GM13977 (cell line): ENCODE results near the gene MAD1L1.

ENCODE experiments used
- DNase-seq: peaks from one replicate; pipeline ENCODE4 v3.0.0; 2012; ENCODE audit warnings: low spot score
- in situ Hi-C: fragments of 300-500 bp; cut with MboI; formaldehyde crosslinking; loops from one replicate; pipeline ENCODE4 v1.12.0; 2022; ENCODE audit warnings: low sequenced_read_pairs, low pct_unique_long_range_greater_than_20kb, mixed read lengths, inconsistent platforms; ENCODE audit not compliant: unreplicated experiment
- TF ChIP-seq, protein P1 (sequence below): IDR thresholded peaks from 2 replicates; pipeline ENCODE4 v1.5.1; 2012; ENCODE audit warnings: mild to moderate bottlenecking, control low read depth; ENCODE audit not compliant: insufficient read depth; ENCODE audit errors: extremely low read depth, missing control alignments

MAD1L1 gene

DNA sequence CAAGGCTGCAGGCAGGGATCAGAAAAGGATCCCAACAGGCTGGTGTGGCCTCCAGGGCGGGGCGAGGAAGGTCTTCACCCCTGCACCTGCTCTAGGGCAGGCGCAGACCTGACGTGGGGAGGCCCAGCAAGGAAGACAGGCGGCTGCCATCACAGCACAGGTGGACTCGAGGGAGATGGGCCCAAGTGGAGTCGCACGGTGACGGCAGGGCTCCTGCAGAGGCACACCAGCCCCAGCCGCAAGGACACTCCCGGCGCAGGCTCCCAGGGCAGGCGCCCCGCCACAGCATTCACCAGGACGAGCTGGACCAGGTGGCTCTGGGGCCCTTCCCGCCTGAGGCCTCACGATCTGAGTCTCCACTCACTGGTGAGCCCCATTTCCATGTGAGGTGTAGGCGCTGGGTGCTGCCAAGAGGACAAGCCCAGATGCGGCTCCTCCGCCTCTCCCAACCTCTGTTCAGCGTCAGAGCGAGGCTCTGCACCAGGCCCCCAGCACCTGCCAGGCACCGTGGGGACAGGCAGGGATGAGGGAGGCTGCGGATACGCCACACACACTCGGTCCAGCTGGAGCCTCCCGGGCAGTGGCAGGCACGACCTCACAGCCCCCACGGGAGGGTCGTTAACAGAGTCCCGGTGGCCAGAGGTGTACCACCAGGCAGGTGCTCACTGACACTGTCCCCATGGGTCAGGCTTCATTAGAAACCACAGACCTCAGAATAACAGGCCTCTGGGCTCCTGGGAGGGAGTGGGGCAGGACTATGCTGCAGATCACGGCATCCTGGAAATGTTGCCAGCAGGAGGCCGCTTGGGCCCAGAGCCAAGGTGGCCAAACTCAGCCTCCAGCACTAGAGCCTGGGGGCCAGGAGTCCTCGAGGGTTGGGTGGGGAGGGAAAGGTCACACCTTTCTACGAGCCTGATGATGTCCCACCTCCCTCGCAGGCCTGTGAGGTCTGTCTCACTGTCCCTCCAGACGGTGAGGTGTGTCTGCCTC, 111.6 kb downstream of the MAD1L1 start:
- TF ChIP-seq, protein P1, sequence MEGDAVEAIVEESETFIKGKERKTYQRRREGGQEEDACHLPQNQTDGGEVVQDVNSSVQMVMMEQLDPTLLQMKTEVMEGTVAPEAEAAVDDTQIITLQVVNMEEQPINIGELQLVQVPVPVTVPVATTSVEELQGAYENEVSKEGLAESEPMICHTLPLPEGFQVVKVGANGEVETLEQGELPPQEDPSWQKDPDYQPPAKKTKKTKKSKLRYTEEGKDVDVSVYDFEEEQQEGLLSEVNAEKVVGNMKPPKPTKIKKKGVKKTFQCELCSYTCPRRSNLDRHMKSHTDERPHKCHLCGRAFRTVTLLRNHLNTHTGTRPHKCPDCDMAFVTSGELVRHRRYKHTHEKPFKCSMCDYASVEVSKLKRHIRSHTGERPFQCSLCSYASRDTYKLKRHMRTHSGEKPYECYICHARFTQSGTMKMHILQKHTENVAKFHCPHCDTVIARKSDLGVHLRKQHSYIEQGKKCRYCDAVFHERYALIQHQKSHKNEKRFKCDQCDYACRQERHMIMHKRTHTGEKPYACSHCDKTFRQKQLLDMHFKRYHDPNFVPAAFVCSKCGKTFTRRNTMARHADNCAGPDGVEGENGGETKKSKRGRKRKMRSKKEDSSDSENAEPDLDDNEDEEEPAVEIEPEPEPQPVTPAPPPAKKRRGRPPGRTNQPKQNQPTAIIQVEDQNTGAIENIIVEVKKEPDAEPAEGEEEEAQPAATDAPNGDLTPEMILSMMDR: no peak
- DNase-seq: no peak
- in situ Hi-C loops: loop anchor here (25.0 kb wide), 1 partner anchor 216 kb away; no protein-coding TSS in a partner anchor

DNA sequence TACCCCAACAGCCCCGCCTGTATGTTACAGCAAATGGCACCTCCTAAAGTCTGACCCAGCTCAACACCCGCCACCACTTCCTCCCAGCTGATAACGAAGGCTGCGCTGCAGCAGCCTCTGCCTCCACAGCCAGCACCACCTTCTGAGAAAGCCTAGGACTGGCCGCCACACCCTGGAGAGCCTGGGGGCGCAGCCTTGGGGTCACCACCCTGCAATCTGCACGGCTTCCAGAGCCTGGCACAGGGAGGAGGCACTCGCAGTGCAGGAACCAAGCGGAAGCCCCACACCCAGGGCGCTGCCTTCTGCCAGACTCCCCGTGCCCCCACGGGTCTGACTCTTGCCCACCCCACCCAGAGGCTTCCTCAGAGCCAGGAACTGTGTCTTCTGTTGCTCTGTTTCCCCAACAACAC, 112.5 kb downstream of the MAD1L1 start:
- in situ Hi-C loops: loop anchor here (25.0 kb wide), 1 partner anchor 217 kb away; no protein-coding TSS in a partner anchor
- TF ChIP-seq, protein P1: no peak
- DNase-seq: no peak

DNA sequence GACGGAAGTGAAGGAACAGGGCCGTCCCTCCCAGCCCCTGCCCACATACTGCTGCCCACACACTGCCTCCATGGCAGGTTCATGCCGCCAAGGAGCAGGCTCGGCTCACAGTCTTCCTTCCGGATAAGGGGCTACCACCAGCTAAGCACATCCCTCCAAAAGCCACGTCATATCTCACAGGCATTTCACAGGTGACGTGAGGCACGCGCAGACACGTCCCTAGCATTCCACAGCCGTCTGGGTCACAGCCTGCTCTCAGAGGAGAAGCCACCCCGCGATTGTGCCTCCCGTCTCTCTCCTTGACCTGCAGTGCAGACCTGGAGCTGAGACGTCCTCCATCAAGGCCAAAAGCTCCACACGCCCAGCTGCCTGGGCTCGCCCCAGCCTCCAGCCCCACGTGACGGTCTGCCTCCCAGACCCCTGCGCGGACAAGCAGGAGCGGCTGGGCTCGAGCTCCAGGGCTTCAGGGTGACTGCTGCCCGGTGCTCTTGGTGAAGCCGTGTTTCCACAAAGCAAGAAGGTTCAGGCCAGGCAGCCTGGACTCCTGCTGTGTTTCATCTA, 114.0 kb downstream of the MAD1L1 start:
- in situ Hi-C loops: loop anchor here (25.0 kb wide), 1 partner anchor 219 kb away; no protein-coding TSS in a partner anchor
- TF ChIP-seq, protein P1: no peak
- no peak for DNase-seq

- in situ Hi-C loops: loop anchor here (25.0 kb wide), 1 partner anchor 219 kb away; no protein-coding TSS in a partner anchor
- no peak for DNase-seq
- TF ChIP-seq, protein P1: no peak
These were observed 114.7 kb downstream of the MAD1L1 start for GRCh38 chr7:2118056-2118455.

- DNase-seq: no peak
- TF ChIP-seq, protein P1: no peak
- in situ Hi-C loops: loop anchor here (25.0 kb wide), 1 partner anchor 220 kb away; no protein-coding TSS in a partner anchor
These were observed 115.1 kb downstream of the MAD1L1 start for GRCh38 chr7:2117646-2118045.

DNA sequence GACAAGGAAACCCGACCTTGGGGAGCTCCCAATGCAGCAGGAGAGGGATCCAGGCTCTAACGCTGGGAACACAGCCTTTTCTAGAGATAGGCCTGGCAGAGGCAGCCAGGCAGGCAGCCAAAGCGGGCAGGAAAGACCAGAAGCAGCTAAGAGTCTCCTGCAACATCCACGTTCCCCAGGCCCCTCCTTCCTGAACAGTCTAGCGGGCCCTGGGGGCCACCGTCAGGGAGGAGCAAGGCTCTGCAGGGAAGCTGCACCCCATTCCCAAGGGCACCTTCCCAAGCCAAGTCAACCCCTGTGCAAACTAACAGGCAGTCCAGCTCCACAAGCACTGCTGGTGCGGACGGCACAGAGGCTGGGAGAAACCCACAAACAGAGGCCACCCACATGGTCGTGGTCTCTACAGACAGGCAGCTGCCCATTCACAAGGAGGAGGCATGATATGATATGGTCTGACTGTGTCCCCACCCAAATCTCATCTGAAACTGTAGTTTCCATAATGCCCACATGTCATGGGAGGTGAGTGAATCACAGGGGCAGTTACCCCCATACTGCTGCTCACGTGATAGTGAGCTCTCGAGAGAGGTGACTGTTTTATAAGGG, 115.7 kb downstream of the MAD1L1 start:
- no peak for DNase-seq
- in situ Hi-C loops: loop anchor here (25.0 kb wide), 1 partner anchor 220 kb away; no protein-coding TSS in a partner anchor
- TF ChIP-seq, protein P1: no peak
